Measurements from ENCODE around the gene LDLR.
A peak's percentile ranks its signal among the peaks of the same experiment; 100 is the strongest.
"Not testable (repeated sequence)": the region's sequence is repeated elsewhere in the genome, so short reads cannot be mapped to it uniquely, and the experiment has no call there.

LDLR gene

DNA sequence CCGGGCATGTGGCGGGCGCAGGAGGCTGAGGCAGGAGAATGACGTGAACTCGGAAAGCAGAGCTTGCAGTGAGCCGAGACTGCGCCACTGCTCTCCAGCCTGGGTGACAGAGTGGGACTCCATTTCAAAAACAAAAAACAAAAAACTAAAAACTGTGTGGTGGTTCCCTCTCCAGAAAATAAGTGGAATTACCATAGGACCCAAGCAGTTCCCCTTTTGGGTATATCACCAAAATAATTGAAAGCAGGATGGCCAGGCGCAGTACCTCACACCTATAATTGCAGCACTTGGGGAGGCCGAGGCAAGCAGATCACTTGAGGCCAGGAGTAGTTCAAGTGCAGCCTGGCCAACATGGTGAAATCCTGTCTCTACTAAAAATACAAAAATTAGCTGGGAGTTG is 15.7 kb upstream of the LDLR start:
- no peak for DNase-seq

DNA sequence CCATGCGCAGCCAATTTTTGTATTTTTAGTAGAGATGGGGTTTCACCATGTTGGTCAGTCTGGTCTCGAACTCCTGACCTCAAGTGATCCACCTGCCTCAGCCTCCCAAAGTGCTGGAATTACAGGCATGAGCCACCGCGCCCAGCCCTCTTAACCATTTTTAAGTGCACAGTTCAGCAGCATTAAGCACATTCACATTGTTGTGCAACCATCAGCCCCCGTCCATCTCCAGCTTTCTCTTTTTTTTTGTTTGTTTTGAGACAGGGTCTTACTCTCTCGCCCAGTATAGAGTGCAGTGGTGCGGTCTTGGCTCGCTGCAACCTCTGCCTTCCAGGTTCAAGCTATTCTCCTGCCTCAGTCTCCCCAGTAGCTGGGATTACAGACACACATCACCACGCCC is 12.5 kb upstream of the LDLR start:
- not testable (repeated sequence) for DNase-seq

DNA sequence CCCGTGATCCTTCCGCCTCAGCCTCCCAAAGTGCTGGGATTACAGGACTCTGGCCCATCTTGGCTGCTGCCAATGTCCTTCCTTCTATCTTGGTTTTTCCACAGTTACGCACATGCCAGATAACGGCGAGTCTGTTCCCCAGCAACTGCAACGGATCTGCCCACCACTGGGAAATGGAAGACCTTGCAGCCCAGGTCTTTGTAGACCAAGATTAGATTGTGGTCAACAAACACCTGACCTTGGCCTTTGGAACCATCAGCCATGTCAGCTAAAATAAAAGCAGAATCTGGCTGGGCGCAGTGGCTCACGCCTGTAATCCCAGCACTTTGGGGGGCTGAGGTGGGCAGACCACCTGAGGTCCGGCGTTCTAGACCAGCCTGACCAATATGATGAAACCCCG is 10.4 kb upstream of the LDLR start:
- DNase-seq = no peak

DNA sequence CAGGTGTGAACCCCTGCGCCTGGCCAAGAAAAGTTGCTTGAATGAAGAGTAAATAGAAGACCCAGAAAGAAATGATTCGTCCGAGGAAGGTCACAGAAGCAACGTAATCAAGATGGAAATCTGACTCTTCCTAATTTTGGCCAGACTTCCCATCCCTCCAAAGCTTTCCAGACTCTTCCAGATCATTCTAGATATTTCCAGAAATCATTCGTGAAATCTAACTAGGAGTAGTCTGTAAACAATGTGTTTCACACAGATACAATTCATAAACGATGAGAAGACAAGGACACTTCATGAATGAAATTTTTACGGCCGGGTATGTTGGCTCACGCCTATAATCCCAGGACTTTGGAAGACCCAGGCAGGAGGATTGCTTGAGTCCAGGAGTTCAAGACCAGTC is 9.3 kb upstream of the LDLR start:
- DNase-seq = no peak

GRCh38 chr19:11087870-11088505 is 1.3 kb upstream of the LDLR start:
- no peak for DNase-seq

GRCh38 chr19:11088506-11089253 is 583 bp upstream of the LDLR start:
- no peak for DNase-seq

- DNase-seq = not testable (repeated sequence)
Measured at GRCh38 chr19:11090014-11090263, 676 bp downstream of the LDLR start.

- DNase-seq = peak; percentile 98
Measured at GRCh38 chr19:11090264-11090996, 1.2 kb downstream of the LDLR start.

DNA sequence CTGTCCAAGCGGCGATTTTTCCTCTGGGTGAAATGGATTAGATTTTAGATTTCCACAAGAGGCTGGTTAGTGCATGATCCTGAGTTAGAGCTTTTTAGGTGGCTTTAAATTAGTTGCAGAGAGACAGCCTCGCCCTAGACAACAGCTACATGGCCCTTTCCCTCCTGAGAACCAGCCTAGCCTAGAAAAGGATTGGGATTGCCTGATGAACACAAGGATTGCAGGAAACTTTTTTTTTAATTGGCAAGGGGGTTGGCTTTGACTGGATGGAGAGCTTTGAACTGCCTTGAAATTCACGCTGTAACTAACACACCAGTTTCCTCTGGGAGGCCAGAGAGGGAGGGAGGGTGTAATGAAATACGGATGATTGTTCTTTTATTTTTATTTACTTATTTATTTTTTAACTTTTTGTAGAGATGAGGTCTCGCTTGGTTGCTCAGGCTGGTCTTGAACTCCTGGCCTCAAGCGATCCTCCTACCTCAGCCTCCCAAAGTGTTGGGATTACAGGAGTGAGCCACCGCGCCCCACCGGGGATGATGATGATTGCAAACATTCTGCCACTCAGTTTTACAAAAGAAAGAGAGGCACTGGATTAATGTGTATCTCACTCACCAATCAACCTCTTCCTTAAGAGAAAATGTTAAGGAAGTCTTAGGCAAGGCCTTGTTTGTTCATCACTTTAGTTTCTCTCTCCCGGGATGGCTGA is 1.9 kb downstream of the LDLR start:
- DNase-seq = no peak

DNA sequence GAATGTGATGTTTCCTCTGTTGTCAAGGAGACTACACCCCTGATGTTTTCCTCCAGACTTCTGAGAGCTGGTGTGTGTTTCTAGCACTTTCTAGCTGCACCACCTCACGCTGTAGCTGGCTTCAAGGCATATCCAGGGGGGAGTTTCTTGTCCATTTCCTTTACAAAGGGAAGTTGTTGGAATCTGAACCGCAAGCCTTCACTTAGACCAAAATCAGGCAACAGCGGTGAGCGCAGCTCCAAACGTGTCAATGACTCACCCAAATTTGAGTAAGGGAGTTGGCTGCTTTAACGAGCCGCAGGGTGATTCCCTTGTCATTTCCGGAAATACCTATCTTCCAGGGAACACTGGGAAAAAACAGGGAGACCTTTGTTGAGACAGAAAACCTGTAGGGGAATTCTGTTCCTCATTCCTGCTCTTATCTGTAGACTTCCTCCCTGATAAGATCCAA is 2.5 kb downstream of the LDLR start:
- DNase-seq = peak; percentile 85

DNA sequence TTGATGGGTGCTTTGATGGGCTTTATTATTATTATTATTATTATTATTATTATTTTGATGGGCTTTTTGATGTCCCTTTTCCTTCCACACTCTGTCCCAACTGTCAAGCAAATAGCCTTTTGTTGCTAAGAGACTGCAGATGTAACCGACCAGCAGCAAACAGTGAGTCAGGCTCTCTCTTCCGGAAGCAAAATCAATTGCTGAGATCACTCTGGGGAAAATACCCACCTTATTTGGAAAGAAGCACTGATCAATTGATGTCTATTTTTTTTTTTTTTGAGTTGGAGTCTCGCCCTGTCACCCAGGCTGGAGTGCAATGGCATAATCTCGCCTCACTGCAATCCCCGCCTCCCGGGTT is 2.9 kb downstream of the LDLR start:
- DNase-seq = peak; percentile 82

DNA sequence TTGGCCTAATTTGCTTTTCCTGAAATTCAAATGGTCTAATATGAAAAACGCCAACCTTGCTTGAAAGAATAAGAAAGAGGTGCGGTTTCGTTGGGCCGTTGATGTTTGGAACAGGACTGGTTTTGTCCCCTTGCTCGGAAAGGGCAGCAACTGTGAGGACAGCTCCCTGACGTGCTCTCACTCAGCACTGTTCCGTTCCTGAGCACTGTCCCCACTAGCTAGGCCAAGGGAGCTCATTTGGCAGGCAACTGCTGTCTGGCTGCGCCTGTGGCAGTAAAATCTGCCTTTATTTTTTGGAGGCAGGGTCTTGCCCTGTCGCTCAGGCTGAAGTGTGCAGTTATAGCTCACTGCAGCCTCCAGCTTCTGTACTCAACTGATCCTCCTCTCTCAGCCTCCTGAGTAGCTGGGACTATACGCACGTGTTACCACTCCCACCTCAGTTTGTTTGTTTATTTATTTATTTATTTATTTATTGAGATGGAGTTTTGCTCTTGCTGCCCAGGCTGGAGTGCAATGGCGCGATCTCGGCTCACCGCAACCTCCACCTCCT is 4.5 kb downstream of the LDLR start:
- DNase-seq = no peak

GRCh38 chr19:11094520-11094894 is 5.2 kb downstream of the LDLR start:
- DNase-seq = no peak

DNA sequence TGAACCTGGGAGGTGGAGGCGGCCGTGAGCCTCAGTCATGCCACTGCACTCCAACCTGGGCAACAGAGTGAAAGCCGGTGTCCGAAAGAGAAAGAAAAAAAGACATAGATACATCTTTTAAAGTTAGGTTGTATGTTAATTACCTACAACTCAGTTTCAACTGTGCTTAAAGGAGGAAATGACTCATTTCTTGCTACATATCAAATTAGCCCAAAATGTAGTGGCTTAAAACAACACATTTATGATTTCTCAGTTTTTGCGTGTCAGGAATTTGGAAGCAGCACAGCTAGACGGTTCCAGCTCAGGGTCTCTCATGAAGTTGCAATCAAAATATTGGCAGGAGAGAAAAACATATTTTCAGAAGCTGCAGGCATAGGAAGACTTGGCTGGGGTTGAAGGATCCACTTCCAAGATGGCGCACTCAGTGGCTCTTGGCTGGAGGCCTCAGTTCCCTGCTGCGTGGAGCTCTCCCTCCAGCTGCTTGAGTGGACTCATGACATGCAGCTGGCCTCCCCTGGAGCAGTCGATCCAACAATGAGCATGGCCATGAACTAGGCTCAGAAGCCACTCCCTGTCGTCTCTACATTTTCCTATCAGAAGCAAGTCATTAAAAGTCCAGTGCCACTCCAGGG is 7.1 kb downstream of the LDLR start:
- peak; percentile 64 for DNase-seq

DNA sequence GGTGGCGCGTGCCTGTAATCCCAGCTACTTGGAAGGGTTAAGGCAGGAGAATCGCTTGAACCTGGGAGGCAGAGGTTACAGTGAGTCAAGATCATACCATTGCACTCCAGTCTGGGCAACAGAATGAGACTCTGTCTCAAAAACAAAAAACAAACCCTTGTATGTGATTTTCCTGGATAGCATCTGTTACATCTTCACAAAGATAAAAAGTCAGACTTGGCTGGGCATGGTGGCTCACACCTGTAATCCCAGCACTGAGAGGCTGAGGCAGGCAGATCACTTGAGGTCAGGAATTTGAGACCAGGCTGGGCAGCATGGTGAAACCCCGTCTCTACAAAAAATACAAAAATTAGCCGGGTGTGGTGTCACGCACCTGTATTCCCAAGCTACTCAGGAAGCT is 8.1 kb downstream of the LDLR start:
- DNase-seq = not testable (repeated sequence)

DNA sequence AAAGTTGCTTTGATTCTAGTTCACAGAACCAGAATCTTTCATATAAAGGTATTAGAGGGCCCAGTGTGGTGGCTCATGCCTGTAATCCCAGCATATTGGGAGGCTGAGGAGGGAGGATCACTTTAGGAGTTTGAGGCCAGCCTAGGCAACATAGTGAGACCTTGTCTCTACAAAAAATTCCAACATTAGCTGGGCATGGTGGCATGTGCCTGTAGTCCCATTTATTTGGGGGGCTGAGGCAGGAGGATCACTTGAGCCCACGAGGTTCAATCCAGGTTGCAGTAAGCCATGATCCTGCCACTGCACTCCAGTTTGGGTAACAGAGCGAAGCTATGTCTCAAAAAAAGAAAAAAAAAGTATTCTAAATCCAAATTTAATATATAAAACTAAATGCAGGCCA is 9.1 kb downstream of the LDLR start:
- DNase-seq = no peak

DNA sequence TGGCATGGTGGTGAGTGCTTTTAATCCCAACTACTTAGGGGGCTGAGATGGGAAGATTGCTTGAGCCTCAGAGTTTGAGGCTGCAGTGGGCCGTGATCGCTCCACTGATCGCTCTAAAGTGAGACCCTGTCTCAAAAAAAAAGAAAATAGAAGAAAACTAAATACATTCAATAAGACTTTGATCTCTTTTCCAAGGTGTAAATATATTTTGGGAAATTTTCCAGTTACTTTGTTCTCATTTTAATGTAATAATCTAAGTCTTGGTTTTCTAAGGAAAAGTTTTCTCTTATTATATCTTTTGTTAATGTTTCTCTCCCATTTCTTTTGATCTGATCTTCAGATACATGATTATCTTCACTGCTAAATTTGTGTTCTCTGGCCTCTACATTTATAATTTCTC is 9.6 kb downstream of the LDLR start:
- DNase-seq = no peak

GRCh38 chr19:11100049-11100448 is 10.8 kb downstream of the LDLR start:
- no peak for DNase-seq

GRCh38 chr19:11101057-11101456 is 11.8 kb downstream of the LDLR start:
- DNase-seq = no peak

DNA sequence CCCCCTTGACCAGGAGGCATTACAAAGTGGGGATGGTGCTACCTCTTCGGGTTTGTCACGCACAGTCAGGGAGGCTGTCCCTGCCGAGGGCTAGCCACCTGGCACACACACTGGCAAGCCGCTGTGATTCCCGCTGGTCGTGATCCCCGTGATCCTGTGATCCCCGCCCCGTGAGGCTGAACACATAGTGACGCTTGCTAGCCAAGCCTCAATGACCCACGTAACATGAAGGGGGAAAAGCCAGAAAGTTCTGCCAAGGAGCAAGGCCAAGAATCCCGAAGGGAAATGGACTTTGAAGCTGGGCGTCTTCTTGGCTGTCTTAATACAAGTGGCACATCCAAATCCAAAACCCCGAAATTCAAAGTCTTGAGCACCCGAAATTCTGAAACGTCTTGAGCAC is 13.7 kb downstream of the LDLR start:
- DNase-seq = no peak

- DNase-seq = not testable (repeated sequence)
Measured at GRCh38 chr19:11103667-11104066, 14.4 kb downstream of the LDLR start.

- DNase-seq = no peak
Measured at GRCh38 chr19:11105014-11105636, 15.9 kb downstream of the LDLR start.

GRCh38 chr19:11106477-11106876 is 17.2 kb downstream of the LDLR start:
- DNase-seq = no peak
